ENCODE measurements around the gene UNC93A.

DNA sequence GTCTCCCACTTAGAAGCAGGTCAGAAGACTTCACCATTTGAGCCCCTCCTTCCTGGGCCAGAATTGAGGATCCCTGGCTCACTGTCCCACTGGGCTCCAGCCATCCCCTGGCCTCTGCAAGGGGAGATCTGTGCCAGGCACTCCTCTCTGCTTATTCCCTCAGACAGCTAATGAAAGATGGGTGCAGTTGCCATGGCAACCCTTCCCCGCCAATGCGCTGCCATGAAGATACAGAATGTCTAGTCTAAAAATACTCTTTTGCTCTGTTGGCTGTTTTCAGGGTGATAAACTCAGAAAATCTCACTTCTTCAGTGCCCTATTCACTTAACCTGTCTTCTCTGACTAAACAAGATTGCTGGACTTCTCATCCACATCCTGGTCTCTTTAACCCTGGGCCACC lies 20.2 kb downstream of the UNC93A start:
- no peak for TF ChIP-seq EZH2 (IDR thresholded peaks at IDR 0.05; ENCODE audit: borderline replicate concordance, low read depth, low read length, poor library complexity, severe bottlenecking)
- no peak for TF ChIP-seq CTCF (conservative IDR thresholded peaks at IDR 0.05; ENCODE audit: low read depth, low read length)

All from A673 (cell line).